Right lobe of liver (tissue), 6 donors: Measurements from ENCODE around the gene PGD. TPM values are rescaled to one million over a fixed set of nuclear protein-coding genes. Genes with fewer than 3 reads are reported as not detected.
"Not testable (repeated sequence)": the region's sequence is repeated elsewhere in the genome, so short reads cannot be mapped to it uniquely, and the experiment has no call there.

Experiments used
- ATAC-seq, 4 donors: fragments of 200-7000 bp; cut with Tn5 transposase; one replicate each; pipeline ENCODE4 v1.9.1; 2020; ENCODE audit warnings: mild to moderate bottlenecking in 4 of 4, moderate library complexity in 4 of 4
- DNase-seq, 3 donors: peaks; one replicate each; pipeline ENCODE4 v3.0.0-alpha.2; 2020
- H3K27ac ChIP-seq, 3 donors: fragments of 200-600 bp; one replicate each; pipeline ENCODE4 v1.8.0; 2022
- H3K27me3 ChIP-seq, 2 donors: fragments of 200-600 bp; one replicate each; pipeline ENCODE4 v1.8.0; 2022
- H3K36me3 ChIP-seq, 4 donors: fragments of 200-600 bp; sonication (generic) in 1 of 4; one replicate each; pipeline versions ENCODE4 v1.5.1 to v1.8.0; 2017 to 2022; ENCODE audit warnings: control low read depth in 1 of 4
- H3K4me1 ChIP-seq, 4 donors: fragments of 200-600 bp; sonication (generic) in 1 of 4; one replicate each; pipeline versions ENCODE4 v1.5.1 to v1.8.0; 2017 to 2022; ENCODE audit warnings: control low read depth in 1 of 4
- H3K4me3 ChIP-seq, 3 donors: fragments of 200-600 bp; one replicate each; pipeline ENCODE4 v1.8.0; 2022
- H3K9me3 ChIP-seq, 4 donors: fragments of 200-600 bp; sonication (generic) in 1 of 4; one replicate each; pipeline versions ENCODE4 v1.5.1 to v1.8.0; 2017 to 2022; ENCODE audit warnings: control low read depth in 1 of 4
- CTCF ChIP-seq, 4 donors: fragments of 200-600 bp in 3 of 4; fragments of 450-650 bp in 1 of 4; IDR thresholded peaks; one replicate each; pipeline versions ENCODE4 v1.5.1 to v1.8.0; 2016 to 2022; ENCODE audit warnings: antibody characterized with exemption in 4 of 4, mild to moderate bottlenecking in 2 of 4
- POLR2A ChIP-seq: fragments of 450-650 bp; IDR thresholded peaks from one replicate; pipeline ENCODE4 v1.6.1; 2017; ENCODE audit warnings: antibody characterized with exemption, mild to moderate bottlenecking
- WGBS: methylation state at CpG from one replicate; pipeline ENCODE4 v1.1.6; 2018; ENCODE audit warnings: low coverage, low lambda C conversion rate; ENCODE audit not compliant: insufficient coverage; ENCODE audit errors: missing lambda C conversion rate; 5-methylcytosine and 5-hydroxymethylcytosine counted together
- intact Hi-C, 2 donors: fragments of 100-400 bp; cut with DNase I; formaldehyde crosslinking; loops; one replicate each; pipeline versions ENCODE4 v1.11.2 to v1.14.1; 2022
- total RNA-seq, 6 experiments: library from RNA; depleted of rRNA in 2 of 6; stranded (reverse); fragments of >200 nt in 2 of 6; fragmentation: NEBNext Ultra II Directional in 3 of 6; extraction: Animal tissue kit (Norgen Biotek cat#: 25700) in 3 of 6; gene quantifications; one replicate each; pipeline versions ENCODE4 v1.1.0 to v1.2.4, GENCODE V29; 2016 to 2023
- donor health status: DM: no; HTN: yes; CAD: no.
- donor health status: DM: no; HTN: no; CAD: no.
- donor health status: DM: no; HTN: no; CAD: no.
- donor health status: DM: no; HTN: yes; CAD: no.
- donor health status: DM: no; HTN: yes; CAD: no.

Gene PGD
- total RNA-seq, 6 experiments from 2014 or later = 51.9 to 151 (median 72.0) TPM

- peak; percentile 35 to 63 (median 48) for ATAC-seq
- intact Hi-C loops = no loop called here
- no peak for TF ChIP-seq CTCF (IDR thresholded peaks at IDR 0.05)
- no peak for TF ChIP-seq POLR2A
- no peaks in the 10 kb centered on the region for H3K36me3 ChIP-seq
- no peaks in the 10 kb centered on the region for H3K4me1 ChIP-seq
- WGBS = 21% methylated on average over 10 of the region's 10 CpGs
- H3K4me3 ChIP-seq = no peak overlapping the region
- no peaks in the 10 kb centered on the region for H3K9me3 ChIP-seq
- no peaks in the 10 kb centered on the region for H3K27me3 ChIP-seq
- no peak for DNase-seq
- H3K27ac ChIP-seq = no peak overlapping the region
Measured at GRCh38 chr1:10451287-10451686, 52.4 kb downstream of the PGD start.

DNA sequence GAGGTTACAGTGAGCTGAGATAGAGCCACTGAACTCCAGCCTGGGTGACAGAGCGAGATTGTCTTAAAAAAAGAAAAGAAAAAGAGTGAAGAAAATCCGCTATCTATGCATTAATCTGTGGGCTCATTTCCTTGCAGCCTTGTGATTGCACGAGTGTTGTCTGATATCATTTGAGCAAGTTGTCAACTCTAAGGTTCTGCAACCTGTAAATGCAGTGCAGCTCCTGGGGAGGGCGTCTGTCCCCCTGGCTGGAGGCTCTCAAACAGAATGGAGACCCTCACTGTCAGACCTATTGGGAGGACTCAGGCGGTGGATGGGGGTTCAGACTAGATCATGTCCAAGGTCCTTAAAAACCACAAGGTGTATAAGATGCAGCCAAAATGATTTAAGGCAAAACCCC lies 57.2 kb downstream of the PGD start:
- ATAC-seq (no peak), DNase-seq (no peak)
- no peaks in the 10 kb centered on the region for H3K27me3 ChIP-seq
- no peaks in the 10 kb centered on the region for H3K9me3 ChIP-seq
- H3K4me1 ChIP-seq = peaks cover 0 to 24% (median 2%) of the 10 kb centered on the region in 4 donors
- intact Hi-C loops = no loop called here
- H3K36me3 ChIP-seq = peaks cover 0 to under 1% (median 0%) of the 10 kb centered on the region in 4 donors
- H3K4me3 ChIP-seq = no peak overlapping the region
- H3K27ac ChIP-seq = no peak overlapping the region
- WGBS = 90% methylated on average over 2 of the region's 5 CpGs
- TF ChIP-seq CTCF (IDR thresholded peaks at IDR 0.05) (no peak), POLR2A (no peak)

DNA sequence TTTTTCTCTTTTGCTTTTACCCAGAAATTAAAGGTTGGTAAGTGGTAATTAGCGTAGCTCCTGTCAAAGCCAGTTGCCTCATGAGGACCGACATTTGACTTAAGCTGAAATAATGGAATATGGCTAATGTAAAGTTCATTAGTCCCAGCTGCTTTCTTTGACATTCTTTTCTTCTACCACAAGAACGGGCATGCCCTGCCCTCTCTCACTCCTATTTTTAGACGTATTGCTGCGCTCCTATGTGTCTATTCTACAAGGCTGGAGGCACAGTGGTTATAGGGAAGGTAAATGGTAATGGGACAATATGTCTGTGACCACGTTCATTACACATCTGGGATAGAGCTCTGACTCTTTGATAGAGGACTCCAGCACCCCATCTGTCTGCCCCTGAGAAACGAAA lies 57.8 kb downstream of the PGD start:
- H3K27ac ChIP-seq = no peak overlapping the region

GRCh38 chr1:10457462-10457861 lies 58.6 kb downstream of the PGD start:
- H3K4me1 ChIP-seq = peaks cover 0 to 24% (median 2%) of the 10 kb centered on the region in 4 donors
- H3K36me3 ChIP-seq = peaks cover 0 to 13% (median 3%) of the 10 kb centered on the region in 4 donors
- H3K4me3 ChIP-seq, H3K27ac ChIP-seq, DNase-seq, H3K27me3 ChIP-seq, intact Hi-C loops, H3K9me3 ChIP-seq: not testable (repeated sequence)
- WGBS = 62% methylated on average over 7 of the region's 7 CpGs
- ATAC-seq = peak in 2 of 4 donors; percentile 24 to 28

More for the DNA sequence above, 57.8 kb downstream of the PGD start:
- WGBS = 84% methylated on average over 7 of the region's 7 CpGs
- no peaks in the 10 kb centered on the region for H3K27me3 ChIP-seq
- no peaks in the 10 kb centered on the region for H3K9me3 ChIP-seq
- intact Hi-C loops = no loop called here
- H3K4me3 ChIP-seq = no peak overlapping the region
- TF ChIP-seq POLR2A = no peak
- no peak for TF ChIP-seq CTCF (IDR thresholded peaks at IDR 0.05)
- H3K4me1 ChIP-seq = peaks cover 0 to 24% (median 2%) of the 10 kb centered on the region in 4 donors
- H3K36me3 ChIP-seq = peaks cover 0 to 7% (median 0%) of the 10 kb centered on the region in 4 donors
- ATAC-seq (no peak), DNase-seq (no peak)

DNA sequence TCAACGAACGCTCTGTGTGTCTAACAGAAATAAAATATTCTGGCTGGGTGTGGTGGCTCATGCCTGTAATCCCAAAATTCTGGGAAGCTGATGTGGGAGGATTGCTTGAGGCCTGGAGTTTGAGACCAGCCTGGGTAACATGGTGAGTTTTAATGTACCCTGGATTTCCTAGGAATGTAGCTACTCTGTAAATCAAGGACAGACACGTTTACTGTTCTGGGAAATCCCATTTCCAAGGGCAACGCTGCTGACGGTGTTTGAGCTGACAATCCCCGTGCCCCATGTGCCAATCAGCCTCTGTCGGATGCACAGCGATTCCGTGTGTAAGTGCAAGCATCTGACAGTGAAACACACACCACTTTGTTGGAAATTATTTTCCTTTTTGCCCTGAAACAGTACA lies 59.0 kb downstream of the PGD start:
- Histone ChIP-seq H3K4me1 (peaks cover 0 to 24% (median 2%) of the 10 kb centered on the region in 4 donors), H3K27ac (no peak overlapping the region), H3K36me3 (peaks cover 0 to 17% (median 5%) of the 10 kb centered on the region in 4 donors), H3K4me3 (no peak overlapping the region), H3K9me3 (no peaks in the 10 kb centered on the region), H3K27me3 (no peaks in the 10 kb centered on the region)
- WGBS = 71% methylated on average over 9 of the region's 9 CpGs
- DNase-seq = no peak
- TF ChIP-seq CTCF (IDR thresholded peaks at IDR 0.05) (no peak), POLR2A (no peak)
- no peak for ATAC-seq
- intact Hi-C loops = no loop called here
